GM21515 (cell line): ENCODE measurements around the gene PHF21B.
"Not testable (repeated sequence)": the region's sequence is repeated elsewhere in the genome, so short reads cannot be mapped to it uniquely, and the experiment has no call there.

ENCODE experiments used
- ATAC-seq: cut with Tn5 transposase; IDR thresholded peaks from one replicate; pipeline ENCODE4 v1.9.1; 2021; ENCODE audit not compliant: unreplicated experiment

PHF21B gene

DNA sequence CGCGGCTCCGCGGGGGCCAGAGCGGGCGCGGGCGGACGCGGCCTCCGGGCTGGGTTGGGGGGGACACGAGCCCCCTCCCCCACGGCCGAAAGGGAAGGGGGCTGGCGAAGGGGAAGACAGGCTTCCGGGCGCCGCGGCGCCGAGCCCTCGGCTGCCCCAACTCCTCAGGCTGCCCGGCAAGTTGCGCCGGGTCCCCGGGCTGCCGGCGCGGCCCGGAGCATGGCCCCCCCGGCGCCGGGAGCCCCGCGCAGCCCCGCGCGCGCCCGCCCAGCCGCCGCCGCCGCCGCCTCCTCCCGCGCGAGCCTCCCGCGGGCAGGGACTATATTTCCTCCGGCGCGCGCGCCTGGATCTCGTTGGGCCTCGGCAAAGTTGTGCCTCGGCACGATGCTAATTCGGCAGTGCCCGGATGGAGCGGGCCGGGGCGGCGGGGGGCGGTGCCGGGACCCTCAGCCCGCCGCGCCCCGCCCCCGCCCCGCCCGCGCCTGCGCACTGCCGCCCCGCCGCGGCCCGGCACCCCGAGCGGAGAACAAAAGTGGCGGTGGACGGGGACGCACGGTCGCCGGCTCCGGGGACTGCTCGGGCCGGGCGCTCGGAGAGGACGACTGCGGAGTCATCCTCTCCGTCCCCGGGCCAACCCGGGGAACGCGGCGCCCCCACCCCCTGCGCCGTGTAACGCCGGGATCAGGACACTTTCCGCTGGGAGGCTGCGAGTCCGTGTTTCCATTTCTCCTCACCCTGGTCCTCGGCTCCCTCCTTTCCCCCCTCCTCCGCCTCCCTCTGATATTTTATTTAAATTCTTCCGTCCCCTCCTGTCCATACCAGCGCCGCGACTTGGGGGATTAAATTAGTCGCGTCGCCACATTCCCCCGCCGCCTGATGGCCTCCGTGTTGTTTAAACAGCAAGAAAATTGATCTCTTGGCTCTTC lies at the start of gene PHF21B:
TSS of gene PHF21B (minus strand) at position 400 of the 926 bp plus-strand sequence. CDS start 456 bp downstream, outside the sequence.
- ATAC-seq: no peak

DNA sequence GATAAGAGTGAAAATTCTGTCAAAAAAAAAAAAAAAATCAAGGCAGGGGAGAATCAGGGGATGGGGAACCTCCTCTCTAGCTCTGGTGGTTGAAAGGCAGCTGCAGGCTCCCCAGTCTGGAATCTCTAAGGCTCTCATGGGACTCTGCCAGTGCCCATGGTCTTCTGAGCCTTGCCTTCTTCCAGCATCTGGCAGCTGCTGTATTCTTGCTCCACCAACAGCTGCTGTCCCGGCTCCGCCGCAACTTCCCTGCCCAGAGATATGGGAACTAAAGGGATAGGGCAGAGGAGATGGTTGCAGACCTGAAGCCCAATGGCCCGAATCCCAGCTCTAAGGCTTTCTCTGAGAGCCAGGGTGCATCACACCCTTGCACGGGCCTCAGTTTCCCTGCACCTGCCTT lies 49.5 kb upstream of the PHF21B start:
- no peak for ATAC-seq

DNA sequence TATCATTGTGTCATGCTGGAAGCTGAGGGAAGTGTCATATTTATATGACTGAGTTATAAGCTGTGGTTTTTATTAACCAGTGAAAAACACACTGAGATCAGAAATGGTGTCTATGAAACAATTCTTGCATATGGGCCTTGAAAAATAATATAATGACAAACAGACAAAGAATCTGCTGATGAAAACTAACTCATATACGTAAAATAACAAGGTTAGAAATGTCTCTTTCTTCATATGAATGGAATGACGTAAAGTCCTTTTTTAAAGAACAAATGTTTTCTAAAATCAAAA lies 48.8 kb upstream of the PHF21B start:
- no peak for ATAC-seq

DNA sequence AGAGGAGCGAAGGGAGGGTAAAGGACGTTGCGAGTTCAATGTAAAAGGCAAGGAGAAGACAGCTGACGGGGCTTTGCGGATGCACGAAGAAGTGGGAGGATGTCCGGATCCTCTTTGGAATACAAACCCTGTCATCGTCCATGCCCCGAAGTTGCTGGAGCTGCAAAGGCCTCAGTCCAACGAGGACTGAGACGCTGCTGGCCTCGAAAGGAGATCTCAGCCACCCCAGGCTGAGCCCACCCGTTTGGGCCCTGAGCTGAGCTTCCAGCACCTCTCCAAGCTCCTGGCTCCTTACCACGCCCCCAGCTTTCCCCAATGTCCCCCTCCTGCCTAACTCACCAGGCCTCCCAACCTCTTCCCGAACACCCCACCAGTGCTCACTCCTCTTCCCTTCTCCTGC lies 46.1 kb upstream of the PHF21B start:
- ATAC-seq: no peak

DNA sequence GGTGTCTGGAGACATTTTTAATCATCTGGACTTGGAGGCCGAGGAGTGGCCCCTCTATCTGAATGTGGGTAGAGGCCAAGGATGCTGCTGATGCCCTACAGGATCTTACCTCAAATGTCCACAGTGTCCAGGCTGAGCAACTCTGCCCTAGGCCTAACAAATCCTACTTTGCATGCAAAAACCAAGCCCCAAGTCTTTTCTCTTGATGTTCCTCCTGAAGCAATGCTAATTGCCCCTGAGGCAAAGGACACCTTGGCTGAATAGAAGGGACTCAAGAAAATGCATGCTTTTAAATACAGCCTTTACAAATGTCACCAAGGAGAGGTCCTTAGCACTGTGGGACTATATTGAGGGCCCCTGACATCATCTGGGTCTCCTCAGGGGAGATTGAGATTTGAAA lies 43.8 kb upstream of the PHF21B start:
- no peak for ATAC-seq

DNA sequence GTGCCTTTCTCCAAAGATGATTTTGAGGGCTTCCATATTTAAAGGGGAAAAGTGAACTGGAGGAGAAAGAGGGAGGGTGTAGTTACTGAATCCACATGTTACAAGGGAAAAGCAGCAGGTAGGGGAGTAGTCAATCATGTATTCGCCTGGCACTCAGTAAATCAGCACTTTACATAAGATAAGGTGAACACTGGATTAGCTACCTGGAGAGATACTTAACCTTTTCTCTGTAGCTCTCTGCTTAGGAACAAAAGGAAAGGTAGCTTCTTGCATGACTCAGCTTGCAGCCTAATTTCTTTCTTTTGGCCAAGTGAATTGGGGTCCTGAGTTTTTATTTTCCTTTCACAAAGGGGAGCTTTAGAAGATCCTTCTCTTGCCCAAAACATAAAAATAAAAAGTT lies 43.3 kb upstream of the PHF21B start:
- no peak for ATAC-seq

DNA sequence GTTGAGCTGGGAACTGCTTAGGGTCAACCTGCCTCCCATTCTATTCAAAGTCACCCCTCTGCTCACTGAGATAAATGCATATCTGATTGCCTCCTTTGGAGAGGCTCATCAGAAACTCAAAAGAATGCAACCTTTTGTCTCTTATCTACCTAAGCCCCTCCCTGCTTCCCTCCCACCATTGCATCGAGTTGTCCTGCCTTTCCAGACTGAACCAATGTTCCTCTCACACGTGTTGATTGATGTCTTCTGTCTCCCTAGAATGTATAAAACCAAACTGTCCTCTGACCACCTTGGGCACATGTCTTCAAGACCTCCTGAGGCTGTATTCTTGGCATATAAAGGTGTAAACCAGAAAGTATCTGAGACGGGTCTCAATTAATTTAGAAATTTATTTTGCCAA lies 42.9 kb upstream of the PHF21B start:
- not testable (repeated sequence) for ATAC-seq

DNA sequence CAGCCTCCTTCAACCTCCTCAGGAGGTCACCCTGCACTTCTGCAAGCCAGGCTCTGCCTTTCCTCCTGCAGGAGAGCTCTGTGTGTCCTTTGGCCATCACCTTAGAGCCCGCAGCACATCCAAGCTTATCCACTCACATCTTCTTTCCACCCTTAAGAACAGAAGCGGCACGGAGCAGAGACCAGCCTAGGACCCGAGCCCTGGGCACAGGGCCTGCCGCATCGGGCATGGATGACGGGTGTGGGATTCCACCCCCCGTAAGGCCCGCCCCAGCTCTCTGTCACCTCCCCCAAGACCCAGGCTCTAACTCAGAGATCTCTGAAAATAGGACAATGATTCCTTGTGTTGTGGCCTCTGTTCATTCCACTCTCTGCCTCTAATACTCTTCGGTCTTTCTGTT lies 42.1 kb upstream of the PHF21B start:
- ATAC-seq: no peak

DNA sequence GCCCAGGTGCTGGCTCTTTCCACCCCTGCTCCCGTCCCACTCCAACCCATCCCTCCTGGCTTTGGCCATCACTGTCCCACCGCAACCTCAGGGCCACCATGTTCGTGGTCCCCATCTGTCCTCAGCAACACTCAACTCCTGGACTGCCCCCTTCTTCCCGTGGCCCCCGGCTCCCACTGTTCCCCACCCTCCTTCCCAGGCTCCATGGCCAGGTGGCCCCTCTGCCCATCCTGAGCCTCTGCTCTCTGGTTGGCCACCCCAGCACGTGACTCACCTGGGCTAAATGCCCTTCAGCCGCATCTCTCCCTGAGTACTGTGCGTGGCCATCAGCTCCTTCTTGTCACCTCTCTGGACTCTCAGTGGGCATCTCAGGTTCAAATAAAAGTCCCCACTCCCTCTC lies 41.6 kb upstream of the PHF21B start:
- ATAC-seq: no peak

DNA sequence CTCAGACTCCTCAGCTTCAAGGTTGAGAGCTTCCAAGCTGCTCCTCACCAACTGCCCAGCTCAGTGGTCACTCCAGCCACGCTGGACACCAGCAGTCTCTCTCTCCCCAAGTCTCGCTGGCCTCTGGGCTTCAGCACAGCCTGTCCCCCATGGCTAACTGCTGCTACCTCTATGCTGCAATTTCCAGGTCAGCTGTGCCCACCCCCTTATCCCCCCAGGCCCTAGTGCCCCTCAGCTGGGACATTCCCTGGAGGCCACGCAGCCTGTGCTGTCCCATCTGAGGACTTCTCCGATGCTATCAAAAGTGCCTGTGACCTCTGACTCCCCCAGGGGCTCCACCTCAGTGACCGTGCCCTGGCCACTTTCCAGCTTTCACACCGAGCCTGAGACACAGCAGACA lies 37.5 kb upstream of the PHF21B start:
- ATAC-seq: no peak

DNA sequence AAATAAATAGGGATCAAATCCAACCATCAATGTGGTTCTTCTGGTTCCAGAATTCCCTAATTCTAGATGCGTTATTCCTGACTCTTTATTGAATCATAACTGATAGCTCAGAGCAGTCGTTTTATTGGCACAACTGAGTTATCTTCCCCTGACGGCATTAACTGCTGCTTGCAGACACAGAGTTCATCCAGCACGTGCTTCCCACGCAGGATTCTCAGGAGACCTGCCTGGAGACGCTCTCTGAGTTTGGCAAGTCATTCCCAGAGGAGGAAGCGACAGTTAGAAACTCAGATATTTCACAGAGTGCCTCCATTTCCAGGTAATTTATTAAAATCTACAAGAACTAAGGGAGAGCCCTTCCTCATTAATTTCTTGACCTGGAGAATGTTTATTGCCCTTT lies 35.4 kb upstream of the PHF21B start:
- no peak for ATAC-seq

DNA sequence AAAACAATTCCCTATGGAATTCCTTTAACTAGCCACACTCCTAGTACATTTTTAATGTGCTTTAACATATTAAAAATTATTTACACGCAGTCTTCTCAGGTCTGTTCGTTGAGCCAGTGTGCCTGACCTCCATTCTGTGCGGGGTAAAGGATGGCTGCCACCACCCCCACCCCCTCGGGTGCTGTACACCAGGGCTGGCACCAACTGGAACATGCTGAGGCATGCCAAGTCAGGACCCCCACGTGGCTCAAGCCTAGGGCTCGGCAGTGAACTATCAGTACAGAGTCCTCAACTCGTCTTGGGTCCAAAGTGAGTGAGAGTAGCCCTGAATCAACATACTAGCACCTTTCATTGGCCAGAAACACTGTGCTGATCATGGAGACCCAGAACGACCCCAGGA lies 32.5 kb upstream of the PHF21B start:
- ATAC-seq: no peak

DNA sequence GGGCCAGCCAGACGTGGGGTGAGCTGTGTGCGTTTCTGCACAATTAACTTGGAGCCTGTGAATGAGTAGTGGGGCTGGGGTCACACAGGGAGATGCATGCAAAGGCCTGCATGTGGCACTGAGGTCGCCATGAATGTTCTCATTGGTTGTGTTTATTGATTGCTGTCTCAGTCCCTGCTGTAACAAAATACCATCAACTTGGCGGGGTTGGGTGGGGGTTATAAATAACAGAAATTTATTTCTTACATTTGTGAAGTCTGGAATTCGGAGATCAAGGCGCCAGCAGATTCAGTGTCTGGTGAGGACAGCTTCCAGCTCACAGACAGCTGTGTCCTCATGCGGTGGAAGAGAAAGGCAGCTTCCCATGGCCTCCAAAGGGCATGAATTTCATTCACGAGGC lies 29.3 kb upstream of the PHF21B start:
- no peak for ATAC-seq

DNA sequence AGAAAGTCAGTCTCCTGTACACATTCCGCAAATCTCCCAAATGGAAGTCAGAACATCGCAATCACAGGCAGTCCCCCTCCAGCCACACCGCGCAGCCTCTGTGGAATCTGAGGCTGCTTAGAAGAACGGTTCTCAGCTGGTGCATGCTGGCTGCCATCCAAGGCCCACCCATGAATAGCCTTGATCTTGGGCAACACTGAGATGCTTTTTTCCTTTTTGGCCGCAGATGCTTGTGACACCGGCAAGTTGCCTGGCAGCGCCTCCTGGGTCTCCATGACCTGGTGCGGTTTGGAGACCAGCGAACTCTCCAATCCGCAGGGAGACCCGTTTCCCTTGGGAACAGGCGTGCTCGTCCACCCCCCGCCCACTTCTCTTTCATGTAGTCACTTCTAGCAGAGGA lies 26.3 kb upstream of the PHF21B start:
- ATAC-seq: no peak

DNA sequence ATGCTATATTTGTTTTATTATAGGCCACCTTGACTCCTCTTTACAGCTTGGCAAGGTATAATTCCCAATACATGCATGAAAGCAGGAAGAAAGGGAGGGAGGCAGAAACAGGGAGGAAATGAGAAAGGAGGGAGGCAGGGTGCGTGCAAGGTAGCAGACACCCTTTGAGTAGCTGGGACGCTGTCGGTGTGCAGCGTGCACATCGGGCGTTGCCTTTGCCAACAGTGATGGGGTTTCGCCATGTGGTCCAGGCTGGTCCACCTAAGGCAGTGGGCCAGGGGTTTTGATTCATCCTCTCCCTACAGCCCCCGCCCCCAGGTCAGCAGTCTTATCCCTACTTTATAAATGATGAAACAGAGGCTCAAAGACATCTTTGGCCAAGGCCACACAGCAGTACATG lies 25.0 kb upstream of the PHF21B start:
- ATAC-seq: no peak

DNA sequence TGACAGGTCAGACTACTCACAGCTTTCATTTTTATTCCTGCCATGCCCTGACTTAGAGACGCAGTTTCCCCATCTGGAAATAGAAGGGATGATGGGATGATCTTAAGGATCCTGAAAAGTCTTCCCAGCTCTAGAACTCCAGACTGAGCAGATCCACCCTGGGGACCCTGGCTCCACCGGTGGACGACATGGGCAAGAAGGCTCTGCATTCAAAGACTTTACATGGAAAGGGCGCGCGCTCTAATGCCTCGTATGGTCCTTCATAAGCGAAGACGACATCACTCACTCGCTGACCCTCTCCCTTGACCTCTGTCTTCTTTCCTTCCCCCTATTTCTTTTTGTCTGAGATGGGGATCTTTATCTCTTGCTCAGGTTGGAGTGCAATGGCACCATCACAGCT lies 24.4 kb upstream of the PHF21B start:
- ATAC-seq: no peak

DNA sequence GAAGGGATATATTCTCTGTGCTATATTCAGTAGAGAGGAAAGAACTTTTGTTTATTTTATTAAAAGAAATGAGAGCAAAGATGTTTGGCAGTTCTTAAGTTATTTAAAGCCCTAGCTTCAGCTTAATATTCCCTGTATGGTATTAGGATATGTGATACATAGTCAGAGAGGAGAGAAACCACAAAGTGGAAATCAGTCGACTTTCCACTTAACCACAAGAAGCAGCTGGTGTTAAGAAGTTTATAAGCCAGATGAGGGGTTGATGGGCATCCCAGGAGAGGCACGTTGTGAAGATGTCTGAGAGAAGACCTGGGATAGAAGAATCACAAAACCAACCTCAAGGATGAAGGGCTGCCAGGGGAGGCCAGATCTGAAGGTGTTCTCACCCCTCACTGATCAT lies 23.3 kb upstream of the PHF21B start:
- ATAC-seq: no peak

DNA sequence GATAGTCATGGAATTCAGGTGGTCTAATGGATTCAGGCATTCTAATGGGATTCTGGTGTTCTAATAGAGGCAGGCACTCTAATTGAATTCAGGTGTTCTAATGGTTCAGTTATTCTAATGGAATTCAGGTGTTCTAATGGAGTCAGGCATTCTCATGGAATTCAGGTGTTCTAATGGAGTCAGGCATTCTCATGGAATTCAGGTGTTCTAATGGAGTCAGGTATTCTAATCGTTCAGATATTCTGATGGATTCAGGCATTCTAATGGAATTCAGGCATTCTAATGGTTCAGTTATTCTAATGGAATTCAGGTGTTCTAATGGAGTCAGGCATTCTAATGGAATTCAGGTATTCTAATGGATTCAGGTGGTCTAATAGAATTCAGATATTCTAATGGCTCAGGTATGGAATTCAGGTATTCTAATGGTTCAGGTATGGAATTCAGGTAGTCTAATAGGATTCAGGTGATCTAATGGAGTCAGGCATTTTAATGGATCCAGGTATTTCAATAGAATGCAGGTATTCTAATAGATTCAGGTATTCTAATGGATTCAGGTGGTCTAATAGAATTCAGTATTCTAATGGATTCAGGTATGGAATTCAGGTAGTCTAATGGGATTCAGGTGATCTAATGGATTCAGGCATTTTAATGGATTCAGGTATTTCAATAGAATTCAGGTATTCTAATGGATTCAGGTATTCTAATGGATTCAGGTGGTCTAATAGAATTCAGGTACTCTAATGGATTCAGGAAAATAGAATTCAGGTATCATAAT lies 22.0 kb upstream of the PHF21B start:
- ATAC-seq: no peak

DNA sequence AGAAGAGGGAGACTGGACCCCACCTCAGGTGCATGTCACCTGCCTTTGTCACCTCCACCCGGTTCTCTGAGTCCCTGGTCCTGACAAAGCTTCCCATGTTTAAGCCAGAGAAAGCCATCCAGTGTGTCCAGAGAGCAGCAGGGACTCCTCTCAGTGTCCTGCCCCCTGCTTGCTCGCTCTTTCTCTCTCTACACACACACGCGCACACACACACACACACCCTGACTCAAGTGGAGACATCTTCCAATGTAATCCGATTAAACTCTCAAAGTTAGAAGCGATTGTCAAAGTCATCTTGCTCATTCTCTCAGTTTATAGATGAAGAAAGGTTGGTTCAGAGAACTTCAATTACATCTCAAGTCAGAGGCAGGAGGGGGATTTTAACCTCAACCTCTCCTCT lies 19.7 kb upstream of the PHF21B start:
- no peak for ATAC-seq

DNA sequence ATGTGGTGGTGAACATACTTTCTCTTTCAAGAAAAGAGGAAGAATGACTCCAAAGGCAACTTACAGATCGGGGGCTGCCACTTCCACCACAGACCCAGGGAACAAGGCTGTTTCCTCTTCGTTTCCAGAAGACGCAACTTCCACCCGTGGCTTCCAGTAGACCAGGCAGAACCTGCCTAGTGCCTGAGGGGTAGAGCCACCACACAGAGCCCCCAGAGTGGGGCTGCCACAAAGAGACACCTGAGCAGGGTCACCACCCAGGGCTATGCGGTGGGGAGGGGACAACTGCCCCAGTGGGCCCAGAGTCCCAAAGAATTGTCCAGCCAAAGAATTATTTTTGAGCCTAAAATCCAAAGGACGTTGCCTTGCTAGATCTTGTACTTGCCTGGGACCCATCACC lies 16.7 kb upstream of the PHF21B start:
- ATAC-seq: no peak

DNA sequence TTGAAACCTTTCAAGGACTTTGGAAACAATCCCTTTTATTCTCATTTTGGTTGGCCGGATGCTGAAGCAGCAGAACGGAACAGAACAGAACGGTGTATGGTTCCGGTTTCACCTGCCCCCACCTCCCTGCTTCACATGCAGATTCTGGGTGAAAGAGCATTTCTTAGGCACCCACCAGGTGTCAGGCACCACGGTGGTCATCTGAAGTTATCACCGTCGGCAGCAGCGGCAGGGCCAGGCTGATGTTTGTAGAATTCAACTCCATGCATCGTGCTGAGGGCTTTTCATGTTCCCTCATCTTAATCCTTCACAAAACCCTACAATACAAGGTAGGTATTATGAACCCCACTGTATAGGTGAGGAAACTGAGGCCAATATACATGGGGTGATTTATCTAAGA lies 13.6 kb upstream of the PHF21B start:
- no peak for ATAC-seq

DNA sequence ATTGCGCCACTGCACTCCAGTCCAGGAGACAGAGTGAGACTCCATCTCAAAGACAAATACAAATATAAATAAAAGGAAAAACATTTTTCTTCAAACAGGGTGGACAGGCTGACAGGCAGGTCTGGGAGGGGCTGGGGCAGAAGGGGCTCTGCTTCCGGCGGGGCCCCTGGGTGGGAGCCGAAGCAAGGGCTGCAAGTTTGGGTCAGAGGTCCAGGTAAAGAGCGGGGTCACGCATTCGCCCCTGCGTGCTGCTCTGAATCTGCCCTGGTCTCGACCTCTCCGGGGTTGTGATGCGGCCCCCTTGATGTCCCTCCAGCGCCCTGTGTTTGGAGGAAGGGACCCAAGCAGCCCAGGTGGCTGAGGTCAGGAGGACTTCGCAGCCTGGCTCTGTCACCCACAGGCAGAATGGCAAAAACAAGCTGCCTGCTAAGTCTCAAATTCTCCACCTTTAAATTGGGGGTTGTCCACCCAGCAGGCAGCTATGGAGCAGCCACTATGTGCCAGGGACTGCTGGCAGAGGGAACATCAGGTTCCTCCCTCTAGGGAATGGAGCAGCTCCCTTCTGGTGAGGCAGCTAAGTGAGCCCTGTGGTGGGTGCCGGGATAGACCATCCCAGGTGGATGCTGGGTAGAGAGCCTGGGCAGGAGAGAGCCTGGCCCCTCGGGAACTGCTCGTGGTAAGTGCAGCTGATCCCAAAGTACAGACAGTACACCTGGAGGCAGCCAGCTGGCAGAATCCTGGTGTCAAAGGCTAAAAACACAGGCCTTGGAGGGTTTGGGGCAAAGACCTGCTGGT lies 10.3 kb upstream of the PHF21B start:
- no peak for ATAC-seq
